Activated gamma-delta T cell treated with anti-CD3 and anti-CD28 coated beads, Interleukin-2, amount 50 U/mL, for 16 hours (primary cell): ENCODE data around the gene TRIM2.
"Not testable (repeated sequence)": the region's sequence is repeated elsewhere in the genome, so short reads cannot be mapped to it uniquely, and the experiment has no call there.

Experiments
- DNase-seq: peaks from one replicate; pipeline ENCODE4 v3.0.0-alpha.2; 2020; ENCODE audit warnings: low read depth

TRIM2 gene

DNA sequence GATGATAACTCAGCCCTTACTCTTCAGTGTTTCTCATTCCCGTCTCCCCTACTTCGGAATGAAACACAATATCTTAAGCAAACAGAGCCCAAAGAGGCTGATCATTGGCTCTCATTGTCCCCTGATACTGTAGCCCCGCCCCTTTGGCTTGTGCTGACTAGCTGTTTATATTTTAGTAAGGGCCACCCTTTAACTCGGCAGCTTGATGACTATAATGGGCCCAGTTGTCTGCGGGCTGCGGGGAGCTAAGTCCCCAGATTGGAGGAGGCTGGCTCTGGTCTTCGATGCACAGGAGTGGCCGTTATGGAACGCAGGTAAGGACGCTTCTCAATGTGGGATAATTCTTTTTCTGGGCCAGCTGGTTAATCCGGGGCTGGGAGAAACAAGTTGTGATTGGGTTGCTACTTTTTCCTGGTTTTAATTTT, at the start of gene TRIM2:
TRIM2 (plus strand) TSS at position 197 of the 425 bp plus-strand sequence; CDS start at position 285, 88 bp downstream.
- DNase-seq, result no peak

- no peak for DNase-seq
Observed at GRCh38 chr4:153155686-153156085, 48.6 kb upstream of the TRIM2 start.

DNA sequence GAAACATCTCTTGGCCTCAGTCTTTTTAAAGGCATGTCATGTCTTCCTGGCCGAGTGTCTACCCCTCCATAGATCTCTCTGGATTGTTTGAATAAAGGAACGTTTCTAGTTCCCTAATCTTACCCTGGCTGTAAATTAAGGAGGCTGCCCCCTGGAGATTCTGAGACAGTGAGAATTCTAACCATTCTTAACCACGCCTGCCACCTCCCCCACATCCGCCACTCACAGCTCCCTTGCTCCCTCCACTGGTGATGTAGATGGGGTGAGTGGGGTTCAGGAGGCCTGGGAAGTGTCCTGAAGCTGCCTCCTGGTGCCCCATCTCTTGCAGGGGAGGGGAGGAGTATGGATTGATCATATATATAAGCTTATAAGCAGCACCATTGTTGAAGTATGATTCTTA, 48.0 kb upstream of the TRIM2 start:
- DNase-seq, result no peak

GRCh38 chr4:153156721-153157120, 47.5 kb upstream of the TRIM2 start:
- DNase-seq, result no peak

GRCh38 chr4:153159016-153159415, 45.2 kb upstream of the TRIM2 start:
- DNase-seq, result no peak

DNA sequence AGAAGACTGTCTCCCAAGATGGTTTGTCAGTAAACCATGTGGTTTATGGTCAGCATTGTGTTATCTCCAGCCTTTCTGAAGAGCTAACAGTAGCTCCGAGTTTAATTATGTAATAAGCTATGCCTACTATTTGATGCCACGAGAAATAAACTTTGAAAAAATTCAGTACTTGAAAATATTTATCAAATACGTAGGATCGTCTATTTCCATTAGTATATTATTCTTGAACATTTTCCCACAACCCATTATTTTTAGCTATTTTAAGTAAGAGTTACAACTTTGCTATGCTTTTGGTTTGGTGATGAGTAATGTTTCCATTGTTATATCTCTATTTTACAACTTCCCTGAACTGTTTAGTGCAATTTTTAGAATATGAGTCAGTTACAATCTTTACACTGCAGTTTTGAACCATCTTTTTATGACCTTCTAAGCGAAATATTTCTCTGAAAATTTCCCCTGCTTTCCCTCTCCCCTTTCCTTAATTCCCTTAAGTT, 44.5 kb upstream of the TRIM2 start:
- DNase-seq, result no peak

DNA sequence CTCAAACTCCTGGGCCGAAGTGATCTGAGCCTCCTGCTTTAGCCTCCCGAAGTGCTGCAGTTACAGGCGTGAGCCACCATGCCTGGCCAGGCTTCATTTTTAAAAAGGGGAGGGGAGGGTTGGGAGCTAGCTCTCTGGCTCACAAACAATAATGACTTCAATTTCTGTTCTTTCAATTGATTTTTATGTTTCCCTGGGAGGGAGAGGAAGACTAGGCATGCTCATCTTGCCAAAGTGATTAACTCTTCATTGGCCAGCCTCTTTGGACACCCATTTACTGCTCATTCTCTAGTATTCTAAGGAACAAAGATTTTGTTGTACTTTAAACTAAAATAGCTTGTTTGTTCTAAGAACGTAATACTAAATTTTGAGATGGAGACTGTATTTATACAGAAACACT, 43.4 kb upstream of the TRIM2 start:
- no peak for DNase-seq

DNA sequence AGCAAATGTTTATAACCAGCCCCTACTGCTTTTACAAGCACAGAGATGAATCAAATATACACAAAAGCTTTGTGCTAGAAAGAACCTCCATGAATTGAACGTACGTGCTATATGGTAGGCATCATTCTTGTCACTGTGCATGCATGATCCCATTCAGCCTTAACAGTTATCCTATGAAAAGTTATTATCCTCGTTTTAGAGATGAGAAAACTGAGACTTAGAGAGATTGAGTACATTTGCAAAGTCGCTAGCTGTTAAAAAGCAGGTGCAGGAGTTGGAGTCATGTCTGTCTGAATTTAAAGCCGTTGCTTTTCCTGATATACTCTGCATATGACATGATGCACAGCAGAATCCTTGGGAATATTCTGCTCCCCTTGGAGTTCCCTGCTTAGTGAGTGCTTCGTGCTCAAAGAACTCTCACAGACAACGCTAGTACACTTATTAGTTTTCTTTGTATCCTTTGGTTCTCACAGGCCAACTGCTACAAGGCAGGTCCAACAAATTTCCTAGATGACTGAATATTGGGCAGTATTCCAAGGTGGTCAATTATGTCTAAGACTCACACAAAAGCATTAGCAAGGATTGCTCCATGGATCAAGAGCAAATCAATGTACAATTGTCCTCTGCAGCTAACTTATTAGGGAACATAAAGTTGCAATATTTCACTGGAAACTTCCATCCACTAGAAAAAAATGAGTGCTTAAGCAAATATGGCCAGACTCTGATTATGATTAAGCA, 42.8 kb upstream of the TRIM2 start:
- DNase-seq, result no peak

GRCh38 chr4:153165236-153165635, 39.0 kb upstream of the TRIM2 start:
- DNase-seq, result not testable (repeated sequence)

DNA sequence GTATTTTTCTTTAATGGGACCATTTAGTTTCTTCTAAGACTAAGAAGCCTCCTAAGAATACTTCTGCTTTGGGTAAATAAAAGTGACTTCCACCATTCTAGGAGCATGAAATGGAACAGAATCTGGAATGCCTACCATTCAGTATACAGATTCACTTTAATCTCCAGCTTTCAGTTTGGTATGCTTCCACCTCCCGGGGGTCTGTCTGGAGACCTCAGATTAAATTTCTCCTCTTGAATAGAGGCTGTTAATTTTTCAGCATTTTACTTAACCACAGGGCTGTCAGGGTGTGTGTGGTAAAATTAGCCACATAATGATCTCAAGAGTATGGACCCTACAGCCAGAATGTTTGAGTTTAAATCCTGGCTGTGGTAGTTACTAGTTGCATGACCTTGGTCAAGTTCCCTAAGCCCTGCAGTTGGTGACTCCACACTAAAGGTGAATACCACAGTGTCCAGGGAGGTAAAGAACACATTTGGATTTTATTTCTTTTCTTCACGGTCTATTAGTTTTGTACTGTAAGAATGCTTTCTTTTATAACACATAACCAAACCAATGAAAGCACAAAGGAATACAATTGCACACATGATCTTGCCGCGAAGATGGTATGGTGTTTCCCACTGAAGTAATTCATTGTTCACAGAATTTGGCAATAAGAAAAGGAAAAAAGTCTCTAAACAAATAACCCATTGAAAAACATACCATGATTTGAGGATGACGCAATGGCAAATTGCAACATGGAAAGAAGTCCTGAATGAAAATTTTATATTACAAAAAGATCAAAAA, 37.3 kb upstream of the TRIM2 start:
- no peak for DNase-seq

DNA sequence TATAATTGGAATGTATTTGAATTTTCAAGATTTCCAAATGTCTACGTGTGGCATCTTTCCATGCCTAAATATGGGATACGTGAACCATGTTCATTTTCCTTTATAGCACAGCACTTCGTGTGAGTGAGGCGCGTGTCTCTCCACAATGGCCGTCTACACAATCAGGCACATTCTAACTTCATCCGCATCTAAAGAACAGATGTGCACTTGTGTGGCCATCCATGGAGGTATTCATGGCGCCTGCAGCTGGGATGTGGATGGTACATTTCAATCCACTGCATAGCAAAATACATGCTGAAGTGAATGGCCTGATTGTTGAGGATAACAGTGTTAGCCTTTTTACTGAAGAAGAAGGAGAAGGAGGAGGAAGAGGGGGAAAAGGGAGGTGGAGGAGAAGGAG, 34.5 kb upstream of the TRIM2 start:
- DNase-seq, result no peak

DNA sequence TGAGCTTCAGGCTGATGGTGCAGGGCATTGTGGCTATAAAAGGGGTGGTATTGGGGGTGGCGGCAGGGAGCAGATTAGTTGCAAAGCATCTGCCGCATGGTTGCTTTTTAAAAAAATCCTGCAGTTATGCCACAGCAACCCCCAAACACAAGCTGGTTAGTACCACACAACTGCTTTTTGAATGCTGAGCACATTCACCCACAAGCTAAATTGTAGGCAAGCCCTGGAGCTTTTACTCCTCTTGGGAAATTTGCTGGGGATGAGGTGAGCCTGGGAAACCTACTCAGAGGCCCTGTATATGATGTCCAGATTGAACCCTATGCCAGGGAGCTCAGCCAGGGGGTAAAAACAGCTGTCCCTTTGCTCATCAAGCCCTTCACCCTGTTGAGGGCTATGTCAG, 33.8 kb upstream of the TRIM2 start:
- DNase-seq, result no peak

DNA sequence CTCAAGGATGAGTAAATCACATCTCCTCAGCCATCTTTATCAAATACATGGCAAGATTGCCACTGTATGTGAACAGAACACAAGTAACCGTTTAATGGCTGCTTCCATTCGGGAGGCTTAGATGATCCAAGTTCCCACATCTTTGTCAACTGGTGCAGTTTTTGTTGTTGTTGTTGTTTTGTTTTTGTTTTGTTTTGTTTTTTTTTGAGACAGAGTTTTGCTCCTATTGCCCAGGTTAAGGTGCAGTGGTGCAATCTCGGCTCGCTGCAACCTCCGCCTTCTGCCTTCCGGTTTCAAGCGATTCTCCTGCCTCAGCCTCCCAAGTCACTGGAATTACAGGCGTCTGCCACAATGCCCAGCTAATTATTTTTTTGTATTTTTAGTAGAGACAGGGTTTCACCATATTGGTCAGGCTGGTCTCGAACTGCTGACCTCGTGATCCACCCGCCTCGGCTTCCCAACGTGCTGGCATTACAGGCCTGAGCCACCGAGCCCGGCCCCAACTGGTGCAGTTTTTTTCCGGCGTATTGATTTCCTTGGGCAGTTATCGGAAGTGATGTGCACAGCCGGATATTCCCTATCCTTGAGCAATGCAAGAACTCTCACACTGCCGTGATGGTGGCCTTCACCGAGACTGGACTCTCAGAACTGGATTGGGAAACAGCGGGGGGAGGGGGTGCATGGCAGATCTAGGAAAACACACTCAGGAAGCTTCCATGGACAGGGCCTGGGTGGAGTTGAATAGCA, 29.2 kb upstream of the TRIM2 start:
- DNase-seq, result no peak

DNA sequence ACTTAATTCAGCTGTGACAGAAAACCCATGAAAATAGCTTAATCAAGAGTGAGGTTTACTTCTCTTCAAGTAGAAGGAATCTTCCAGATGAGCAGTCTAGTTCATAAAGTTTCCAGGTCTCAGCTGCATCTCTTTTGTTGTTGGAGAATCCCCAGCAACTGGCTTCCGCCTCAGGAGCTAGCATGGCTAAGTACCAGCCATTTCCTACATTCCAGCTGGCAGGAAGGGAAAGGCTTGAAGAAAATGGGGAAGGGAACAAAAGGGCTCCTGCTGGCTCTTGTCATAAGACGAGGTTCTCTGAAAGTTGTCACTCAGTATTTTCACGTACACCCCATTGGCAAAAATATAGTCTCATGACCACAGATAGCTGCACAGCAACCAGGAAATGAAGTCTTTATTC, 27.3 kb upstream of the TRIM2 start:
- no peak for DNase-seq

GRCh38 chr4:153177841-153178240, 26.4 kb upstream of the TRIM2 start:
- DNase-seq, result no peak

- DNase-seq, result no peak
Observed at GRCh38 chr4:153179100-153179499, 25.1 kb upstream of the TRIM2 start.

DNA sequence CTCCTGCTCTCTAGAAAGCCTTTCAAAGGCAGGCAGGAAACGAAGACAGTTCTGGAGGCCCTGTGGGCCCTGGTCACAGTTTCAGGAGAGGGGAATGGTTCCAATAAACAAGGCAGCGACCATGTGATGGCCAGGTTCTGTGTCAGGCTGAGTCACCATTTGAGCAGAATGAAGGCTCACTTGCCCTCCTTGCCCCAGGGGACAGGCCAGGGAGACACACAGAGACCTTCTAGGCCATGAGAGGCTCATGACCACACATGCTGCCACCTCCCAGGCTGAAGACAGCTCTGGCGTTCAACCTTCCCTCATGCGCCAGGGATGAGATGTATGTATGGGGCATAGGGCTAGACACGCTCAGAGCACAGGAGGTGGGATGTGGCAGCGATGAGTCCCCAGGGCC, 22.9 kb upstream of the TRIM2 start:
- DNase-seq, result no peak

DNA sequence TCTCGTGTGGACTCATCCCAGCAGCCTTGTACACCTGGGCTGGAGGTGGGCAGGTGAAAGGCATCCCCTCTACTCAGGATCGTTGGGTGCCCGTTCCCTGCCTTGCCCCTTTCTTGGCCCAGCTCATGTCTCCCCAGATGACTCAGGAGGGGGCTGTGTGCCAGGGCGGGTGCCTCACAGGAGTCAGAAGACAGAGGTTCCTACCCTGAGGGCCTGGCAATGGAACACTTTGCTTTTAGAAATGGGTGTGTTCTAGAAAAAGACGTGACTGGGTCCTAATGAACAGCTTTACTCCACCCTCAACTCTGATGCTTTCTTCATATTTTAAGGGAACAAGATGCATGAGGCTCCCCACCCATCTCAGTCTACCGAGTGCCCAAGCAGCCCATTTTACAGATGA, 22.5 kb upstream of the TRIM2 start:
- no peak for DNase-seq

DNA sequence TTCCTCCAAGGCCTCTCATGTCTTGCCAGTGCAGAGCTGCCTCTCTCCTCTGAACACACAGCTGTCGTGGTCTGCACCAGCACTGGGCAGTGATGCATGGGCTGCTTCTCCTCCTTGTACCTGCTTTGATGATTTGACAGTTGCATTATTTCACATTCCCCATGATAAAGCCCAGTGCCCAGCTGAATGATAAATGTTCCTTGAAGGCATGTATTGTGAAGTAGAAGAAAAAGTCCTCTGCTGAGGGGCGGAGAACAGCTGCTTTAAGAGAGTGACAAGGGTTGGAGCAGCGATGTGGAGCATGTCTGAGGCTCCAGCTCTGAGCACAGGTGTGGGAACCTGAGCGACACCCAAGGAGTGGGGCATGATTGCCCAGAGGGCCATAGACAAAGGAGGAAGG, 21.1 kb upstream of the TRIM2 start:
- no peak for DNase-seq

DNA sequence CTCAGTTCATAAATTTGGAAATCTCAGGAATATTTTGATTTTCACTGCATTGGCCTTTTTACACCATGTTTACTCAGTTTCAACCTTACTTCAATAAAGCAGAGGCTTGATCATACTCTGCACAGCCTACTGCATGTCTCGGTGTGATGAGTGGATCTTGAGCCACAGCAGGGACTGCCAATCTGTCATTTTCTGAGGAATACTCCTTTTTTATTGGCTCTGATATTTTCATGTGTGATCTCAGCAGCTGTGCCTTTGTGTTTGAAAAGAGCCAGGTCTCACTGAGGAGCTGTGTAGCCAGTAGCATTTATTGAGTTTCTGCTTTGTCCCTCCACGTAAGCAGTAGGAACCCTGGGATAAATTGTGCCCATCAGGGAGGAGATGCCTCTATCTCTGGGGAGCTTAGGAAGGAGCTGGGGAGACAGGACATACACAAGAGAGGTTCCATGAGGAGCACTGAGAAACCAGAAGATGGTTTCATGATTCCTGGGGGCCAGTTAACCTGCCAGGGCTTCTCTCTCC, 18.9 kb upstream of the TRIM2 start:
- DNase-seq, result no peak

DNA sequence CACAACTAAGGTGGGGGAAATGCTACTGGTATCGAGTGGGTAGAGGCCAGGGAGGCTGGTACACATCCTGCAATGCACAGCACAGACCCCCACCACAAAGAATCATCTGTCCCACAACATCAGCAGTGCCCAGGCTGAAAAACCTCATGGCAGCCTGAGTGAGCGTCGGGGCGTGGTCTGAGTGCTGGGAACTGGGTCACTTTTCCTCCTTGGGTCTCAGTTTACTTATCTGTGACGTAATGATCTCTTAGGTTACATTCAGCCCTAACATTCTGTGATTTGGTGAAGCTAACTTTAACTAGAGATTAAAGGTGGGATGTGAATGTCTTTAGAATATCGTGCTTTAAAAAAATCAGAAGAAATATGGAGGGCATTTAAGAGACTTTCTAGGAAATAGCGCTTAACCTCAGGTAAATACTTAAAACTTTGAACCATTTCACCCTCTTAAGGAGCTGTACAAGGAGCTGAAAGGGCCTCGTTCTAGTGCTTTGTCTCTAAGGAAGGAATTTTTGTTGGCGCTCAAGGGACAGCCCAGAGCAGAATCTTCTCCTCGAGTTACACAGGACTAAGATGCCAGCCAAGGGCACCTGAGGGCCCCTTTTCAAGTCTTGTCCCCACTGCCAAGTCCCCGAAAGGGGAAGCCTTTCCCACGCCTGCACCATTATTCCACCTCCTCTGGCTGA, 18.1 kb upstream of the TRIM2 start:
- DNase-seq, result no peak
